ENCODE measurements around the gene RFXAP. TPM values are rescaled to one million over a fixed set of nuclear protein-coding genes. Genes with fewer than 3 reads are reported as not detected.

The RFXAP gene
- total RNA-seq (1 to 10 TPM; 6.2 to 6.8 TPM), polyA plus RNA-seq (1 to 10 TPM; 1.6 to 5.3 TPM)
- long read RNA-seq, donor 1, partial matches to known transcripts: 1 of 2 reads
- long read RNA-seq, donor 1, other reads (novel, unspliced or antisense): 1 of 2 reads
- long read RNA-seq, donor 2, transcript RFXAP-201 (3 exons, 2,304 nt): major isoform, 7 of 10 reads
- long read RNA-seq, donor 2, partial matches to known transcripts: 0 of 10 reads
- long read RNA-seq, donor 2, other reads (novel, unspliced or antisense): 3 of 10 reads

GRCh38 chr13:36818804-36819738, at the start of gene RFXAP:
RFXAP (plus strand) TSS chr13:36819222; CDS start chr13:36819358, 136 bp downstream.
- Histone ChIP-seq H3K4me1 (ENCODE audit: control insufficient read depth in 1 of 2, insufficient read depth in 2 of 2, low read length in 2 of 2) (peaks cover 3 to 5% of the 10 kb centered on the region in 2 donors), H3K4me3 (ENCODE audit: low read length in 2 of 2) (peak within 1 kb of the TSS; percentile 80 to 81), H3K27me3 (ENCODE audit: control insufficient read depth in 1 of 2, insufficient read depth in 2 of 2, low read length in 1 of 2) (no peaks in the 10 kb centered on the region), H3K36me3 (ENCODE audit: control insufficient read depth in 1 of 2, insufficient read depth in 2 of 2, low read length in 1 of 2) (no peaks in the 10 kb centered on the region), H3K27ac (ENCODE audit: low read depth in 1 of 2, low read length in 2 of 2) (peak within 1 kb of the TSS in 1 of 2 donors; percentile 39), H3K9me3 (ENCODE audit: control insufficient read depth, low read length) (no peaks in the 10 kb centered on the region)
- ATAC-seq (ENCODE audit: low FRiP score): peak; percentile 97
- intact Hi-C loops (cut with DNase I): no loop called here
- WGBS, 2 donors: 0 to 1% methylated on average over 76 to 78 of the region's 78 CpGs
- DNase-seq: peak; percentile 94 to 97

GRCh38 chr13:36769545-36769944, 49.5 kb upstream of the RFXAP start:
- DNase-seq: no peak
- no peaks in the 10 kb centered on the region for H3K9me3 ChIP-seq (ENCODE audit: control insufficient read depth, low read length)
- H3K36me3 ChIP-seq (ENCODE audit: control insufficient read depth in 1 of 2, insufficient read depth in 2 of 2, low read length in 1 of 2): no peaks in the 10 kb centered on the region
- H3K4me3 ChIP-seq (ENCODE audit: low read length in 2 of 2): no peak overlapping the region
- intact Hi-C loops (cut with DNase I): no loop called here
- no peaks in the 10 kb centered on the region for H3K4me1 ChIP-seq (ENCODE audit: control insufficient read depth in 1 of 2, insufficient read depth in 2 of 2, low read length in 2 of 2)
- no peak for ATAC-seq (ENCODE audit: low FRiP score)
- no peaks in the 10 kb centered on the region for H3K27me3 ChIP-seq (ENCODE audit: control insufficient read depth in 1 of 2, insufficient read depth in 2 of 2, low read length in 1 of 2)
- 85 to 86% methylated on average over 4 of the region's 4 CpGs for WGBS, 2 donors
- H3K27ac ChIP-seq (ENCODE audit: low read depth in 1 of 2, low read length in 2 of 2): no peak overlapping the region

GRCh38 chr13:36770741-36771140, 48.3 kb upstream of the RFXAP start:
- Histone ChIP-seq H3K4me3 (ENCODE audit: low read length in 2 of 2) (no peak overlapping the region), H3K4me1 (ENCODE audit: control insufficient read depth in 1 of 2, insufficient read depth in 2 of 2, low read length in 2 of 2) (no peaks in the 10 kb centered on the region), H3K27ac (ENCODE audit: low read depth in 1 of 2, low read length in 2 of 2) (no peak overlapping the region), H3K27me3 (ENCODE audit: control insufficient read depth in 1 of 2, insufficient read depth in 2 of 2, low read length in 1 of 2) (no peaks in the 10 kb centered on the region), H3K9me3 (ENCODE audit: control insufficient read depth, low read length) (no peaks in the 10 kb centered on the region), H3K36me3 (ENCODE audit: control insufficient read depth in 1 of 2, insufficient read depth in 2 of 2, low read length in 1 of 2) (no peaks in the 10 kb centered on the region)
- intact Hi-C loops (cut with DNase I): no loop called here
- WGBS, 2 donors: 76 to 78% methylated on average over 2 of the region's 2 CpGs
- no peak for ATAC-seq (ENCODE audit: low FRiP score)
- DNase-seq: no peak

- H3K27ac ChIP-seq (ENCODE audit: low read depth in 1 of 2, low read length in 2 of 2): no peak overlapping the region
Measured at GRCh38 chr13:36772853-36773252, 46.2 kb upstream of the RFXAP start.

GRCh38 chr13:36774931-36775330, 44.1 kb upstream of the RFXAP start:
- intact Hi-C loops (cut with DNase I): no loop called here
- H3K36me3 ChIP-seq (ENCODE audit: control insufficient read depth in 1 of 2, insufficient read depth in 2 of 2, low read length in 1 of 2): no peaks in the 10 kb centered on the region
- ATAC-seq (ENCODE audit: low FRiP score): no peak
- H3K27me3 ChIP-seq (ENCODE audit: control insufficient read depth in 1 of 2, insufficient read depth in 2 of 2, low read length in 1 of 2): no peaks in the 10 kb centered on the region
- 38 to 50% methylated on average over 5 of the region's 5 CpGs for WGBS, 2 donors
- no peak for DNase-seq
- H3K4me3 ChIP-seq (ENCODE audit: low read length in 2 of 2): no peak overlapping the region
- H3K4me1 ChIP-seq (ENCODE audit: control insufficient read depth in 1 of 2, insufficient read depth in 2 of 2, low read length in 2 of 2): no peaks in the 10 kb centered on the region
- H3K27ac ChIP-seq (ENCODE audit: low read depth in 1 of 2, low read length in 2 of 2): no peak overlapping the region
- no peaks in the 10 kb centered on the region for H3K9me3 ChIP-seq (ENCODE audit: control insufficient read depth, low read length)

More at GRCh38 chr13:36772853-36773252, 46.2 kb upstream of the RFXAP start:
- no peak for ATAC-seq (ENCODE audit: low FRiP score)
- Histone ChIP-seq H3K4me3 (ENCODE audit: low read length in 2 of 2) (no peak overlapping the region), H3K36me3 (ENCODE audit: control insufficient read depth in 1 of 2, insufficient read depth in 2 of 2, low read length in 1 of 2) (no peaks in the 10 kb centered on the region), H3K27me3 (ENCODE audit: control insufficient read depth in 1 of 2, insufficient read depth in 2 of 2, low read length in 1 of 2) (no peaks in the 10 kb centered on the region), H3K9me3 (ENCODE audit: control insufficient read depth, low read length) (no peaks in the 10 kb centered on the region), H3K4me1 (ENCODE audit: control insufficient read depth in 1 of 2, insufficient read depth in 2 of 2, low read length in 2 of 2) (no peaks in the 10 kb centered on the region)
- intact Hi-C loops (cut with DNase I): no loop called here
- DNase-seq: no peak

GRCh38 chr13:36776175-36776574, 42.8 kb upstream of the RFXAP start:
- DNase-seq (no peak), ATAC-seq (ENCODE audit: low FRiP score) (no peak)
- Histone ChIP-seq H3K9me3 (ENCODE audit: control insufficient read depth, low read length) (no peaks in the 10 kb centered on the region), H3K4me3 (ENCODE audit: low read length in 2 of 2) (no peak overlapping the region), H3K27me3 (ENCODE audit: control insufficient read depth in 1 of 2, insufficient read depth in 2 of 2, low read length in 1 of 2) (no peaks in the 10 kb centered on the region), H3K4me1 (ENCODE audit: control insufficient read depth in 1 of 2, insufficient read depth in 2 of 2, low read length in 2 of 2) (no peaks in the 10 kb centered on the region), H3K27ac (ENCODE audit: low read depth in 1 of 2, low read length in 2 of 2) (no peak overlapping the region), H3K36me3 (ENCODE audit: control insufficient read depth in 1 of 2, insufficient read depth in 2 of 2, low read length in 1 of 2) (no peaks in the 10 kb centered on the region)
- intact Hi-C loops (cut with DNase I): no loop called here

- ATAC-seq (ENCODE audit: low FRiP score): no peak
- Histone ChIP-seq H3K4me3 (ENCODE audit: low read length in 2 of 2) (no peak overlapping the region), H3K9me3 (ENCODE audit: control insufficient read depth, low read length) (no peaks in the 10 kb centered on the region), H3K4me1 (ENCODE audit: control insufficient read depth in 1 of 2, insufficient read depth in 2 of 2, low read length in 2 of 2) (no peaks in the 10 kb centered on the region), H3K27me3 (ENCODE audit: control insufficient read depth in 1 of 2, insufficient read depth in 2 of 2, low read length in 1 of 2) (no peaks in the 10 kb centered on the region), H3K36me3 (ENCODE audit: control insufficient read depth in 1 of 2, insufficient read depth in 2 of 2, low read length in 1 of 2) (no peaks in the 10 kb centered on the region), H3K27ac (ENCODE audit: low read depth in 1 of 2, low read length in 2 of 2) (no peak overlapping the region)
- no peak for DNase-seq
- 22 to 28% methylated on average over 8 of the region's 8 CpGs for WGBS, 2 donors
- intact Hi-C loops (cut with DNase I): no loop called here
Measured at GRCh38 chr13:36778083-36778671, 40.8 kb upstream of the RFXAP start.

GRCh38 chr13:36783890-36784289, 35.1 kb upstream of the RFXAP start:
- DNase-seq (no peak), ATAC-seq (ENCODE audit: low FRiP score) (no peak)
- WGBS, 2 donors: 53 to 54% methylated on average over 3 of the region's 3 CpGs
- no peaks in the 10 kb centered on the region for H3K36me3 ChIP-seq (ENCODE audit: control insufficient read depth in 1 of 2, insufficient read depth in 2 of 2, low read length in 1 of 2)
- no peak overlapping the region for H3K27ac ChIP-seq (ENCODE audit: low read depth in 1 of 2, low read length in 2 of 2)
- no peaks in the 10 kb centered on the region for H3K9me3 ChIP-seq (ENCODE audit: control insufficient read depth, low read length)
- no peak overlapping the region for H3K4me3 ChIP-seq (ENCODE audit: low read length in 2 of 2)
- intact Hi-C loops (cut with DNase I): no loop called here
- H3K4me1 ChIP-seq (ENCODE audit: control insufficient read depth in 1 of 2, insufficient read depth in 2 of 2, low read length in 2 of 2): no peaks in the 10 kb centered on the region
- H3K27me3 ChIP-seq (ENCODE audit: control insufficient read depth in 1 of 2, insufficient read depth in 2 of 2, low read length in 1 of 2): no peaks in the 10 kb centered on the region
